HEK293 (cell line): Measurements from ENCODE around the gene TRMT112.
A peak's percentile ranks its signal among the peaks of the same experiment; 100 is the strongest.

Source experiments
- CTCF ChIA-PET: fragments of 350-600 bp; formaldehyde crosslinking; extraction: SDS; loops from one replicate; lab custom pipeline; 2021; ENCODE audit warnings: antibody characterized with exemption; lab: Yijun Ruan, JAX
- POLR2A ChIA-PET: fragments of 300-600 bp; formaldehyde crosslinking; extraction: SDS; loops from one replicate; lab custom pipeline; 2020; ENCODE audit warnings: antibody characterized with exemption, inconsistent platforms; lab: Yijun Ruan, JAX
- H3K27ac ChIP-seq: fragments of 200-500 bp; sonication (Bioruptor generic); 2 replicates; pipeline ENCODE4 v1.5.1; 2014; ENCODE audit warnings: low read depth, low read length, control low read depth, inconsistent platforms; ENCODE audit errors: extremely low read depth
- H3K36me3 ChIP-seq, 2 experiments: fragments of 200-500 bp in 1 of 2; sonication (Bioruptor generic) in 1 of 2; 1 replicate in 1 of 2; 2 replicates in 1 of 2; pipeline ENCODE4 v1.5.1; 2014 to 2017; ENCODE audit warnings: inconsistent platforms in 2 of 2, low read length in 2 of 2; ENCODE audit not compliant: control insufficient read depth in 2 of 2, insufficient read depth in 1 of 2
- H3K4me1 ChIP-seq: fragments of 200-500 bp; sonication (Bioruptor generic); 2 replicates; pipeline ENCODE4 v1.5.1; 2014; ENCODE audit warnings: mild to moderate bottlenecking, low read length, inconsistent platforms; ENCODE audit not compliant: control insufficient read depth, insufficient read depth
- H3K4me3 ChIP-seq: 2 replicates; pipeline ENCODE4 v1.5.1; 2011; ENCODE audit warnings: low read depth, mild to moderate bottlenecking, control low read depth, low read length, moderate library complexity
- H3K9me3 ChIP-seq: fragments of 200-500 bp; sonication (Bioruptor generic); 2 replicates; pipeline ENCODE4 v1.5.1; 2014; ENCODE audit warnings: low read depth, low read length, inconsistent platforms; ENCODE audit not compliant: control insufficient read depth, insufficient read depth
- KLF1 ChIP-seq: fragments of 450-650 bp; formaldehyde crosslinking; IDR thresholded peaks from 2 replicates; pipeline ENCODE4 v1.5.1; 2016; ENCODE audit warnings: missing biosample characterization, missing genetic modification characterization
- YY2 ChIP-seq: fragments of 450-650 bp; formaldehyde crosslinking; IDR thresholded peaks from 2 replicates; pipeline ENCODE4 v1.5.1; 2016; ENCODE audit warnings: missing biosample characterization, missing genetic modification characterization
- ZBTB48 ChIP-seq: fragments of 450-650 bp; formaldehyde crosslinking; IDR thresholded peaks from 2 replicates; pipeline ENCODE4 v1.5.1; 2016; ENCODE audit warnings: missing biosample characterization, missing genetic modification characterization
- ZNF121 ChIP-seq: fragments of 450-650 bp; formaldehyde crosslinking; IDR thresholded peaks from 2 replicates; pipeline ENCODE4 v1.5.1; 2016; ENCODE audit warnings: missing biosample characterization, missing genetic modification characterization
- ZNF2 ChIP-seq: fragments of 450-650 bp; formaldehyde crosslinking; IDR thresholded peaks from 2 replicates; pipeline ENCODE4 v1.5.1; 2016; ENCODE audit warnings: missing biosample characterization, missing genetic modification characterization
- ZNF24 ChIP-seq: fragments of 450-650 bp; formaldehyde crosslinking; IDR thresholded peaks from 2 replicates; pipeline ENCODE4 v1.5.1; 2016; ENCODE audit warnings: missing biosample characterization, missing genetic modification characterization
- ZNF324 ChIP-seq: fragments of 450-650 bp; formaldehyde crosslinking; IDR thresholded peaks from 2 replicates; pipeline ENCODE4 v1.5.1; 2016; ENCODE audit warnings: missing biosample characterization, missing genetic modification characterization
- ZNF416 ChIP-seq: fragments of 450-650 bp; formaldehyde crosslinking; IDR thresholded peaks from 2 replicates; pipeline ENCODE4 v1.5.1; 2016; ENCODE audit warnings: missing biosample characterization, missing genetic modification characterization
- ZNF501 ChIP-seq: fragments of 450-650 bp; formaldehyde crosslinking; IDR thresholded peaks from 2 replicates; pipeline ENCODE4 v1.5.1; 2016; ENCODE audit warnings: missing biosample characterization, missing genetic modification characterization
- ZNF707 ChIP-seq: fragments of 450-650 bp; formaldehyde crosslinking; IDR thresholded peaks from 2 replicates; pipeline ENCODE4 v1.5.1; 2016; ENCODE audit warnings: missing biosample characterization, missing genetic modification characterization
- ZNF76 ChIP-seq: fragments of 450-650 bp; formaldehyde crosslinking; IDR thresholded peaks from 2 replicates; pipeline ENCODE4; 2016; ENCODE audit warnings: low read depth, missing biosample characterization, missing genetic modification characterization, borderline replicate concordance
- ZNF791 ChIP-seq: fragments of 450-650 bp; formaldehyde crosslinking; IDR thresholded peaks from 2 replicates; pipeline ENCODE4 v1.5.1; 2016; ENCODE audit warnings: missing biosample characterization, missing genetic modification characterization
- ZNF837 ChIP-seq: fragments of 450-650 bp; formaldehyde crosslinking; IDR thresholded peaks from 2 replicates; pipeline ENCODE4 v1.5.1; 2016; ENCODE audit warnings: missing biosample characterization, missing genetic modification characterization
- TF ChIP-seq, protein P1 (sequence below): fragments of 450-650 bp; IDR thresholded peaks from 2 replicates; pipeline ENCODE4 v1.5.1; 2018; ENCODE audit warnings: missing biosample characterization, missing genetic modification characterization
- TF ChIP-seq, protein P2 (sequence below): fragments of 450-650 bp; formaldehyde crosslinking; IDR thresholded peaks from 2 replicates; pipeline ENCODE4 v1.5.1; 2016; ENCODE audit warnings: missing biosample characterization, missing genetic modification characterization
- TF ChIP-seq, protein P3 (sequence below): fragments of 450-650 bp; formaldehyde crosslinking; IDR thresholded peaks from 2 replicates; pipeline ENCODE4 v1.5.1; 2017; ENCODE audit warnings: missing biosample characterization, missing genetic modification characterization
- TF ChIP-seq, protein P4 (sequence below): fragments of 450-650 bp; formaldehyde crosslinking; IDR thresholded peaks from 2 replicates; pipeline ENCODE4 v1.5.1; 2016; ENCODE audit warnings: missing biosample characterization, missing genetic modification characterization

Gene TRMT112

DNA sequence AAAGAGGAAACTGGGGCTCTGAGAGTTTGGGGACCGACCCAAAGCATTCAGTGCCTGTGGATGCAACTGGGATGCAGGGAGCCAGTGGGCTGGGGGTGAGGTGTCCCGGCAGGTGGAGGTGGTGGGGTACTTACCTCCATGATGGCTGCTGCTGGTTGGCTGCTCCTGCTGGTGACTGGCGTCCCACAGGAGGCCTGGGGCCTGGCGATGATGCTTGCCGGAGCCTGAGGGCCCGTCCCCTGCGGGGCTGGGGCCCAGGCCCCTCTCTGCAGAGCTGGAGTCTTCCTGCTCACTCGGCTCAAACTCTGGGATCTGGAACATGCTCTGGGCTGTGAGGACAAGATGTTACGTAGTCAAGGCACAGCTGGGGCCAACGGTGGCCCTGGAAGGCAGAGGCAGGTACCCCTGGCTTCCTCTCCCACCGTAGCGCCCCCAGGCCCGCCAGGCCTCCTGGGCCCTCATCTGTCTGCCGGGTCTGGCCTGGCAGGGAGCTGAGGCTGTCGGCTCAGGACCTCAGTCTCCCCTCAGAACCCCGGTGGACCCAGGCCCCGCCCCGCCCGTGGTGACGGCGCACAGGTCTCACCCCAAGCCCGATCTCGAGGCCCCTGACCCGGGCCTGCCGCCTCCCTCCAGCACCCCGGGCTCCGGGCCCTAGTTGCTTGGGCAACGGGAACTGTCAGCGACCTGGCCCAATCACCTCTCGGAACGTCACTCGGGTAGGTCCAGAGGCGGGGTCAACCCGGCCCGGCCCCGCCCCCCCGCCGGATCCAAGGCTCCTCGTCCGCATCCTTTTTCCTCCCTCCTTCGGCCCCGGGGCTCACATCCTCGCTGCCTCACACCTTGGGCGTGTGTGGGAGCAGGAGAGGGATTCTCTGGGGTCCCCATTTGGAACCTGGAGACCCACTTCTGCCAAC lies 33.1 kb downstream of the TRMT112 start, which contains the start of gene BAD (continued):
- TF ChIP-seq KLF1 (tag by site-specific recombination) (0 out of 2 replicates have a peak, but pooled peaks have one; percentile 14), ZNF416 (tag by site-specific recombination) (no peak), ZBTB48 (tag by site-specific recombination) (peak; percentile 86), ZNF707 (no peak)
- TF ChIP-seq, protein P1, sequence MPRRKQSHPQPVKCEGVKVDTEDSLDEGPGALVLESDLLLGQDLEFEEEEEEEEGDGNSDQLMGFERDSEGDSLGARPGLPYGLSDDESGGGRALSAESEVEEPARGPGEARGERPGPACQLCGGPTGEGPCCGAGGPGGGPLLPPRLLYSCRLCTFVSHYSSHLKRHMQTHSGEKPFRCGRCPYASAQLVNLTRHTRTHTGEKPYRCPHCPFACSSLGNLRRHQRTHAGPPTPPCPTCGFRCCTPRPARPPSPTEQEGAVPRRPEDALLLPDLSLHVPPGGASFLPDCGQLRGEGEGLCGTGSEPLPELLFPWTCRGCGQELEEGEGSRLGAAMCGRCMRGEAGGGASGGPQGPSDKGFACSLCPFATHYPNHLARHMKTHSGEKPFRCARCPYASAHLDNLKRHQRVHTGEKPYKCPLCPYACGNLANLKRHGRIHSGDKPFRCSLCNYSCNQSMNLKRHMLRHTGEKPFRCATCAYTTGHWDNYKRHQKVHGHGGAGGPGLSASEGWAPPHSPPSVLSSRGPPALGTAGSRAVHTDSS (tag by site-specific recombination) = no peak

DNA sequence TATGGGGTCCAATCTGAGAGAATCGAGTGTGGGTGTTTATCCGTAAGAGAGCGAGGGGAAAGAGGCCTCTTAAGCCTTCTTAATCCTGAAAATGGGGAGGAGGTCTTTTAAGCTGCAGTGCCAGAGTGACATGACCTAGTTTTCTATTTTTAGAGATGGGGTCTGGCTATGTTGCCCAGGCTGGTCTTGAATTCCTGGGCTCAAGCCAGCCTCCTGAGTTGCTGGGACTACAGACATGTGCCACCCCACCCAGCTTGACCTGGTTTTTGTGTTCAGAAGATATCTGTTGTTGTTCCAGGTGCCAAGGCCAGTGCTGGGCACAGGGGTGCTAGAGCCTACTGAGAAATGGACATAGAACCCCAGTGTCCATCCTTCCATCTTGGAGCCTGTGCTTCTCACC lies 34.3 kb downstream of the TRMT112 start:
- no peak overlapping the region for H3K27ac ChIP-seq
- H3K9me3 ChIP-seq = no peaks in the 10 kb centered on the region
- no peaks in the 10 kb centered on the region; the same call in 1 of the 2 replicates for H3K4me1 ChIP-seq
- peaks cover 9 to 49% of the 10 kb centered on the region in 2 experiments; a peak in 2 of 3 replicates for H3K36me3 ChIP-seq
- TF ChIP-seq ZNF121 (peak; percentile 89), ZNF24 (tag by site-specific recombination) (no peak)
- TF ChIP-seq, all 188 proteins: peak for 1
- H3K4me3 ChIP-seq = no peak overlapping the region
- ChIA-PET CTCF (interaction anchor here (0.7 to 2.0 kb wide), 6 partner anchors 12 to 166 kb away, joined by 3 to 9 read pairs (median 4); partner anchors contain the start of gene ESRRA), POLR2A (interaction anchor here (0.9 to 3.5 kb wide), 3 partner anchors 13 to 34 kb away, joined by 3 to 41 read pairs (median 3); partner anchors contain the start of genes ESRRA and TRMT112)

DNA sequence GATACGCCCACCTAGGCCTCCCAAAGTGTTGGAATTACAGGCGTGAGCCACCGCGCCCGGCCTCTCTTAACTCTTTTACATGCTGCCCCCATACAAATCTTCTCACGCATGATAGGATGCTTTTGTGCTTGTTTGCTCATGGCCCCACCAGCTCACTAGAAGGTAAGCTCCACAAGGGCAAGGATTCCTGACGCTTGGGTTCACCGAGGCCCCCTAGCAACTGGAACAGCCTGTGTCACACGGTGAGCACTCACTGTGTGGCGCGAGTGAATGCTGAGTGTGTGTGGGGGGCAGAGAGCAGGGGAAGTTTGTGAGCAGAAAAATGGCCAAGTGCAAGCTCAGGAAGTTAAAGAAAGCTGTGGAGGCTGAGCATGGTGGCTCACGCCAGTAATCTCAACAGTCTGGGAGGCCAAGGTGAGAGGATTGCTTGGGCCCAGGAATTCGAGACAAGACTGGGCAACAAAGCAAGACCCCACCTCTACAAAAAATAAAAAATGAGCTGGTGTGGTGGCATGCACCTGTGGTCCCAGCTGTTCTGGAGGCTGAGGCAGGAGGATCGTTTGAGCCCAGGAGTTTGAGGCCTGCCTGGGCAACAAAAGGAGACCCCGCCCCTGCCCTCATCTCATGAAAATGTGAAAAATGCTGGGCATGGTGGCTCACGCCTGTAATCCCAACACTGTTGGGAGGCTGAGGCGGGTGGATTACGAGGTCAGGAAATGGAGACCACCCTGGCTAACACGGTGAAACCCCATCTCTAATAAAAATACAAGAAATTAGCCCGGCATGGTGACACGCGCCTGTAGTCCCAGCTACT lies 35.2 kb downstream of the TRMT112 start:
- H3K9me3 ChIP-seq = no peaks in the 10 kb centered on the region
- peaks cover 9 to 48% of the 10 kb centered on the region in 2 experiments; a peak in 2 of 3 replicates for H3K36me3 ChIP-seq
- no peak overlapping the region for H3K27ac ChIP-seq
- ChIA-PET CTCF (interaction anchor here (0.5 to 2.0 kb wide), 3 partner anchors 21 to 516 kb away, joined by 3 to 8 read pairs (median 3); no protein-coding TSS in a partner anchor), POLR2A (interaction anchor here (0.7 to 1.2 kb wide), 3 partner anchors 11 to 472 kb away, joined by 3 to 7 read pairs (median 4); partner anchors contain the start of gene TRMT112)
- no peak overlapping the region for H3K4me3 ChIP-seq
- TF ChIP-seq ZNF121 (peak; percentile 73), YY2 (tag by site-specific recombination) (no peak)
- no peaks in the 10 kb centered on the region; the same call in 1 of the 2 replicates for H3K4me1 ChIP-seq

DNA sequence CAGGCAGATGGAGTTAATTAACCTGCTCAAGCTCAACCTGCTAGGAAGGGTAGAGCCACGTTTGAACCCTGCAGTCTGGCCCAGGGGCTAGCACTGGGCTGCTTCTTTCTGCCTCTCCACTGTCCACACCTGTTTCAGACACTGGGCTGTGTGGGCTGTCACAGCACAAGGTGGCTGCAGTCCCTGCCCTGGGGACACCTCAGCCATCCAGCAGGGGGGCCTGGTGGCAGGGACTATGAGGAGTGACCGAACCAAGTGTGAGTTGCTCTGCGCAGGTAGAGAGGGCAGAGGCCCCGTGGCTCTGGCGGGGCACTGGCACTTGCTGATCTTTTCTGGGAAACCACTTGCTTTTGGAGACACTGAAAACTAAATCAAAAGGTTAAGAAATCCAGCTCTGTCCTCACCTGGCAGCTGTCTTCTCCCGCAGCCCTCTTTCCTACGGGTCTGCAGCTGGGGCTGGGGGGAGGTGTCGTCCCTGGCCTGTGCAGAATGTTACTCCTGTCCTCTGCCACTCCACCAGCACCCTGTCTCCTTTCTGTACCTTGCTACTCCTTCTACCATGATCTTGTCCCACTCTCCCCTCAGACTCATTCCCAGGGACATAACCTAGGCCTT lies 38.7 kb downstream of the TRMT112 start:
- no peaks in the 10 kb centered on the region for H3K9me3 ChIP-seq
- ChIA-PET POLR2A (no interaction called here), CTCF (interaction anchor here (0.8 to 2.7 kb wide), 3 partner anchors 23 to 76 kb away, joined by 3 to 13 read pairs (median 4); no protein-coding TSS in a partner anchor)
- peaks cover 9 to 64% of the 10 kb centered on the region in 2 experiments; a peak in 2 of 3 replicates for H3K36me3 ChIP-seq
- no peaks in the 10 kb centered on the region for H3K4me1 ChIP-seq
- no peak overlapping the region for H3K4me3 ChIP-seq
- no peak overlapping the region for H3K27ac ChIP-seq
- TF ChIP-seq, protein P2, sequence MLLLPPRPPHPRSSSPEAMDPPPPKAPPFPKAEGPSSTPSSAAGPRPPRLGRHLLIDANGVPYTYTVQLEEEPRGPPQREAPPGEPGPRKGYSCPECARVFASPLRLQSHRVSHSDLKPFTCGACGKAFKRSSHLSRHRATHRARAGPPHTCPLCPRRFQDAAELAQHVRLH (tag by site-specific recombination) = no peak
- TF ChIP-seq ZNF76 (tag by site-specific recombination) (no peak), ZNF501 (no peak), ZNF121 (no peak), ZNF837 (tag by site-specific recombination) (no peak), ZNF2 (tag by site-specific recombination) (no peak), ZNF791 (tag by site-specific recombination) (no peak), ZNF324 (tag by site-specific recombination) (no peak)
- TF ChIP-seq, protein P3, sequence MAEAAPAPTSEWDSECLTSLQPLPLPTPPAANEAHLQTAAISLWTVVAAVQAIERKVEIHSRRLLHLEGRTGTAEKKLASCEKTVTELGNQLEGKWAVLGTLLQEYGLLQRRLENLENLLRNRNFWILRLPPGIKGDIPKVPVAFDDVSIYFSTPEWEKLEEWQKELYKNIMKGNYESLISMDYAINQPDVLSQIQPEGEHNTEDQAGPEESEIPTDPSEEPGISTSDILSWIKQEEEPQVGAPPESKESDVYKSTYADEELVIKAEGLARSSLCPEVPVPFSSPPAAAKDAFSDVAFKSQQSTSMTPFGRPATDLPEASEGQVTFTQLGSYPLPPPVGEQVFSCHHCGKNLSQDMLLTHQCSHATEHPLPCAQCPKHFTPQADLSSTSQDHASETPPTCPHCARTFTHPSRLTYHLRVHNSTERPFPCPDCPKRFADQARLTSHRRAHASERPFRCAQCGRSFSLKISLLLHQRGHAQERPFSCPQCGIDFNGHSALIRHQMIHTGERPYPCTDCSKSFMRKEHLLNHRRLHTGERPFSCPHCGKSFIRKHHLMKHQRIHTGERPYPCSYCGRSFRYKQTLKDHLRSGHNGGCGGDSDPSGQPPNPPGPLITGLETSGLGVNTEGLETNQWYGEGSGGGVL (tag by site-specific recombination) = no peak
- TF ChIP-seq, protein P4, sequence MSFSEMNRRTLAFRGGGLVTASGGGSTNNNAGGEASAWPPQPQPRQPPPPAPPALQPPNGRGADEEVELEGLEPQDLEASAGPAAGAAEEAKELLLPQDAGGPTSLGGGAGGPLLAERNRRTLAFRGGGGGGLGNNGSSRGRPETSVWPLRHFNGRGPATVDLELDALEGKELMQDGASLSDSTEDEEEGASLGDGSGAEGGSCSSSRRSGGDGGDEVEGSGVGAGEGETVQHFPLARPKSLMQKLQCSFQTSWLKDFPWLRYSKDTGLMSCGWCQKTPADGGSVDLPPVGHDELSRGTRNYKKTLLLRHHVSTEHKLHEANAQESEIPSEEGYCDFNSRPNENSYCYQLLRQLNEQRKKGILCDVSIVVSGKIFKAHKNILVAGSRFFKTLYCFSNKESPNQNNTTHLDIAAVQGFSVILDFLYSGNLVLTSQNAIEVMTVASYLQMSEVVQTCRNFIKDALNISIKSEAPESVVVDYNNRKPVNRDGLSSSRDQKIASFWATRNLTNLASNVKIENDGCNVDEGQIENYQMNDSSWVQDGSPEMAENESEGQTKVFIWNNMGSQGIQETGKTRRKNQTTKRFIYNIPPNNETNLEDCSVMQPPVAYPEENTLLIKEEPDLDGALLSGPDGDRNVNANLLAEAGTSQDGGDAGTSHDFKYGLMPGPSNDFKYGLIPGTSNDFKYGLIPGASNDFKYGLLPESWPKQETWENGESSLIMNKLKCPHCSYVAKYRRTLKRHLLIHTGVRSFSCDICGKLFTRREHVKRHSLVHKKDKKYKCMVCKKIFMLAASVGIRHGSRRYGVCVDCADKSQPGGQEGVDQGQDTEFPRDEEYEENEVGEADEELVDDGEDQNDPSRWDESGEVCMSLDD (tag by site-specific recombination) = no peak
